ENCODE data around the gene CTSK.

DNA sequence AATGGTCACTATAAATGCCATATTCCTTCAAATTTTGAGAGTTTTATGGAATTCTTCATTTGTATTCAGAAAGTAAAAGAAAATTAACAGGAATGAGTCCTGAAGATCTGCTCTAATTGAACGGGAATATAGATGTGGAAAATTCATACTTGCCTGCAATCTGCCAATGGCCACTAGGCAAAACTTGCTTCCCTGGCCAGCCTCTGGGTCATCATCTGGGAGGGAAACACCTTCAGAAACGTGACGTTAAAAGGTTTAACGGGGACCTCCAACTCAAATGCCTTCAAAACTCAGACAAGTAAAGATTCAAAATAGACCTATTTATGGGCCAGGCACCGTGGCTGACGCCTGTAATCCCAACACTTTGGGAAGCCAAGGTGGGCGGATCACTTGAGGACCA lies 21.7 kb upstream of the CTSK start:
- no peak for TF ChIP-seq GATA2 (IDR thresholded peaks at IDR 0.05; ENCODE audit: low read depth, low read length)
- TF ChIP-seq GATA3 (IDR thresholded peaks at IDR 0.05; ENCODE audit: low read depth, low read length), result no peak
